GM21723 (cell line): ENCODE measurements around the gene C9.
A peak's percentile ranks its signal among the peaks of the same experiment; 100 is the strongest.
"Not testable (repeated sequence)": the region's sequence is repeated elsewhere in the genome, so short reads cannot be mapped to it uniquely, and the experiment has no call there.

Experiments used
- ATAC-seq: cut with Tn5 transposase; IDR thresholded peaks from one replicate; pipeline ENCODE4 v1.9.1; 2021; ENCODE audit warnings: mild to moderate bottlenecking, moderate library complexity; ENCODE audit not compliant: unreplicated experiment

The C9 gene

DNA sequence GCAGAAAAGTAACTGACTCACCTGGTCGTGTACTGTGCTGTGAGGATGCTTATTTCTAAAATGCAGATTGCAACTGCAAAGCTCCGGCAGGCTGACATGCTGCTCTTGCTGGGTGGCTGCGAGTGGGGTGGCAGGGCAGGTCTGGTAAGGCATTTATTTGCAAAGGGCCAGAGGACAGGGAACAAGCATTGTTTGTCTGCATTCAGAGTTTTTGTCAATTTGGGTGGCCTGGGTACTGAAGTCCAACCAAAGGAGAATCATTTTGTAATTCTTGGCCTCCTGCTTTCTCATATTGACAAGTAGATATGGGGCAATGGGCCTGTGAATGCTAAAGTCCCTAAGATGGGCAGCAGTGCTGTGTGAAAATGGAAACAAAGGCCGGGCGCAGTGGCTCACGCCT lies at the start of gene C9:
Gene C9, minus strand, starts transcription at position 129 of the 400 bp plus-strand sequence. Its CDS starts 31 bp downstream, at position 98.
- no peak for ATAC-seq

DNA sequence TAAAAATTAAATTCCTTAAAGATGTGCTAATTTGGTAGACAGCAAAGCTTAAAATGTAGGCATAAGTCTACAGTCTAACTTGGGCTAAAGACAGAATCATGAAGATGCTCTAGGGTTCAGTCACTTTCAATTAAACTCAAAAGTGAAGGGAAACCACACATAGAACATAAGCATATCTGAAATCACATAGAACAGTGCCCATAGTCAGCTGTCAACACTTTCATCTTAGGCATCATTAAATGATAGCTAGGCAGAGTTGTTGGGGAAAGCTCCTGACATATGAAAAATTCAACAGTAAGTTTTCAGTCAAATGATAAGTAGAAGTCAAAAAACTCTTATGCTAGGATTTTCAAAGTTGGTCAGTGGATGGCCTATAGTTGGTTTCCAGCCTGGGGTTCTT lies 49.5 kb upstream of the C9 start:
- ATAC-seq, result no peak

DNA sequence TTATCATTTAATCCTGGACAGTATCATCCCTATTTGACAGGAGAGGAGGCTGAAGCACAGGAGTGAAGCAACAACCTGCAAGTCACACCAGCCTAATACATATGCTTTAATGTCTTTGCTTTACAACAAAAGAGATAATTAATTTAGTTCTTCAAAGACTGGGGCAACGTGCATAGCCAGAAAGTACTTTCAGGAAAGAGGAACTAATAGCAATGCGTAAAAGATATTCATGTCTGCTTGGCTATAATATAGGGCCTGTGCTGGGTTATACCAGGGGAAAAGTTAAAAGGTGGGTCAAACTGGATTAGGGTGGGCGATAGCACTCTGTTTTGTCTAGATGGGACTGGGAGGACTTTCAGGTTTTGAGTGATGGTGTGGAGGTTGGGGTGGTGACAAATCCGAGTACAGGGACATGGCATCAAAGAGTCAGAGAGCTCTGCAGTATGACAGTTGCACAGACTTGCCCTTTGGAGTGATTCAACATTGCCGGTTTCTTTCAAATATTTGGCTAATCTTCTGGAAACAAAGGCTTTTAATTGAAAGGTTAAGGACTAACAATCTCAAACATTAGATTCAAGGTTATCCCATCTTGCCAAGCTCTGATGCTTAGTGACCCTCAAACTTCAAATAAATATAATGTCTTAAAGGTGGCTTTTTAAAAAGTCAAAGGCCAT lies 48.6 kb upstream of the C9 start:
- no peak for ATAC-seq

DNA sequence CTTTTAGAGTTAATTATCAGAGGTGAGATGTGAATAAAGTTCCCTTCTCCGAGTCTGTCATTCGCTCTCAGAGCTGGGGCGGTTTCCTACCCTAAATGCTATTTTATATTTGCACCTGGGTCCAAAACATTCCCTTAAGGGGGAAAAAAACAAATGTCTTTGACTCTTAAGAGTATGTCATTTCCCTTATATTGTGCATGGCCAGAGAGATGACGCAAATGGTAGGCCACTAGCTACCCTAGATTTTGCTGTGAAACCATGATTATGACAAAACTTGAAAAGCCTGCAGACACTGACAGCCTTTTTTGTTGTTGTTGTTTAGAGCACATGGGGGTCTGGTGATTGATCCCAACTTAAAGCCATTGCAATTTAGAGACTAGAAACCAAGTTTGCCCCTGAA lies 47.7 kb upstream of the C9 start:
- no peak for ATAC-seq

DNA sequence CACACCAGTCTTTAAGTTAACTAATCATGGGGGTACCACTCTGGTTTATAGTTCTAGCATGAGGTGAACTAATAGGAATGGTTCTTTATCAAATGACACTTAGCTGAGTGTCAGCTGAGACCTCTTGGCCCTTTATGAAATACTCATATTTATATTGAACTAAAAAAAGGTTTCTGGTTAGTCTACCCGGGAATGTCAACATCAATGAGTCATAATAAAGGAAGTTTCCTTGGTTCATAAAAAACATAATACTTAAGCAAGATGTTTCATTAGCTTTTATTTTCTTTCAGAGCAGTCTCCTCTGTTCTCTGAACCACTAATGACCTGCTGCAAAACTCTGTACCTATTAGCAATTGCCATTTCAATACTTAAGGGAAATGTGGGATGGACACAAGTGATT lies 46.8 kb upstream of the C9 start:
- ATAC-seq, result no peak

DNA sequence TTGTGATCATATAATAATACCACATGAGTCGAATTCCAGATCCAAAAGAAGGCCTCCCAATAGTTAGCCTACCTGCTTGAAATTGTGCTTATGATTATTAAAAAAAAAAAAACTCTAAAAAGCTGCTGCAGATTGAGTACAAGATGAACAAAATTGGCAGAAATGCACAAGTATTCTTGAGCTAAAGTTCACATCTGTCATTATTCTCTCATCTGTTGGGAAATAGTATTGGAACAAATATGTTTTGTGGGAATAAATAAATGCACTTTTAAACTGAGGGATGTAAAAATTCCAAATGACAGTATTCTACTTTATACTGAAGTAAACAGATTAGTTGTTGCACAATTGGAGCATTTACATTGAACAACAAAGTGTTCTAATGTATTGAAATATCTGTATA lies 44.7 kb upstream of the C9 start:
- no peak for ATAC-seq

DNA sequence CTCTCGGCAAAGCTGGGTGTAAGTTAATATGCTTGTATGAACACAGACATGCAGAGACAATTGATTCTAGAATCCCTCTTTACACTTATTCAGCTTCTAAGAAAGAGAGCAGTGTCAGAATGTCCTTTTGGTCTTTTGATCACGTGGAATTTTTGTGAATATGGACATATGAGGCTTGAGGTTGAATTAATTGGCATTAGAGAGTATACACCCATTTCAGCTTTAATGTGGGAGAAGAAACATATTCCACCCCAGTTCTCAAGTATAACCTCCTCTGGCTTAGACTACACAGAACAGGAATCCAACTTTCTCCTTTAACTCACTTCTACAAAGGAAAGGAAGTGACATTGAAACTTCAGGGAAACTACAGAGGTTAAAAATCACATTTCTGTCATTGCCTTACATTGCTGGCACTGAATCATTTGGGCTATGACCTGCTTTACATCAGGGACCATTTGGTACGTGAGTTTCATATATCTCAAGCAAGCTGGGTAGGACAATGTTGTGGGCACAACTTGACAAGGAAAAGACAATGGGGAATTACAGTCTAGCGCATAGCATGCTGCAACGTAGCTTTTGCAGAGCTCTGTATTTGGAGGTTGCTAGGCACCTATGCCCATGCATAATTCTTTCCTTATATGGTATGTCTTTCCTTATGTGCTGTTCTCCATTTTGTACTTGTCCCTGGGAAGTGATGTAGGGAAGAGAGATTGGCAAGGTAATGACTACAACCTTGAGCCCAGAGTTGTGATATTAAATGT lies 41.0 kb upstream of the C9 start:
- no peak for ATAC-seq

DNA sequence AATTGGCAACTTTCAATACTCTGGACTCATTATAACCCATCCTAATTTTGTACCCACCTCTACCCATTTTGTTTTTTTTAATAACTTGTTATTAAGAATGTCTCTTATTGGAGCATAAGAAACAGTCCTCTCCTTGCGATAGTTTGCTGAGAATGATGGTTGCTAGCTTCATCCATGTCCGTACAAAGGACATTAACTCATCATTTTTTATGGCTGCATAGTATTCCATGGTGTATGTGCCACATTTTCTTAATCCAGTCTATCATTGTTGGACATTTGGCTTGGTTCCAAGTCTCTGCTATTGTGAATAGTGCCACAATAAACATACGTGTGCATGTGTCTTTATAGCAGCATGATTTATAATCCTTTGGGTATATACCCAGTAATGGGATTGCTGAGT lies 39.5 kb upstream of the C9 start:
- ATAC-seq, result not testable (repeated sequence)

DNA sequence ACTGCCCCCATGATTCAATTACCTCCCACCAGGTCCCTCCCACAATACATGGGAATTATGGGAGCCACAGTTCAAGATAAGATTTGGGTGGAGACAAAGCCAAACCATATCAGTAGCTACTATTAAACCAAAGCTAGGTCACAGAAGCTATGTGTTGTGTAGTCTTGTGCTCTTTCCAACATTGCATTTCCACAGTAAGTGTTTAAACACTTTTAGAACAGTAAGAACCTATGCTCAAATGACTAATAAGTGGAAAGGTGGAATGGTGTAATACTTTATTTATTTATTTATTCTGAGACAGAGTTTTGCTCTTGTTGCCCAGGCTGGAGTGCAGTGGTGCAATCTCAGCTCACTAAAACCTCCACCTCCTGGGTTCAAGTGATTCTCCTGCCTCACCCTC lies 37.8 kb upstream of the C9 start:
- ATAC-seq, result not testable (repeated sequence)

DNA sequence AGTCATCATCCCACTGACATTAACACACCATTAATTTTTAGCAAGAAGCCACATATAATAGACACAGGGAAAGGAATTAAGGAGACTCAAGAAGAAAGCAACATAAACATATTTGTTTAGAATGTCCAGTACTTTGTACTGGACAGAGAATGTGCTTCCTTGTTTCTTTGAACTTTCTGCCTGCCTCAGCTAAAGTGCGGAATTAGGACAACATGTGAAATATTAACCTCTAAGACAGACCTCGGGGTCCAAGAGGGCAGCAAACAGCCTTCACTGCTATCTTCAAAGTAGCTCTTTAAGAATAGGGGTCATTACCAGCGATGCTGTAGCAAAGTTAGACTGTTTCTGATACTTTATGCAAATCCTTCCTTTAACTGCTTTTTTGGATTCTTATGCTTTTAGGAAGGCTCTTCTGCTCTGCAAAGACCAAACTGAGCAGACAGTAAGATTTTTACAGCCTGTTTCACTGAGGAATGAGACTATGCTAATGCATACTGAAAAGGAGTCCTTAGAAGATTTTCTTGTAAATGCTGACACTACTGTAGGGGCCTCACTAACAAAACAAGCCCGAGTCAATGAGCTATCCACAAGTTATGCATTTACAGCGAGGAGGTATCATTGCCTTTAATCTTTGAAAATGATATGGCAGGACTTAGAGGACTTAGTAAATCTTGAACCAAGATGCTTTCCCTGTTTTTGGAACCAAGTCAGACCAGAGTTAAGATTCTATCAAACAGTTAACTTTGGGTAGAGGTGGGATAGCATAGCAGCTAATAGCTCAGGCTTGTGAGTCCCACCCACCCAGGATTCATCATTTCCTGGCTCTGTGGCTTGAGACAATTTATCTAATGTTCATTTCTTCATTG lies 36.7 kb upstream of the C9 start:
- no peak for ATAC-seq

DNA sequence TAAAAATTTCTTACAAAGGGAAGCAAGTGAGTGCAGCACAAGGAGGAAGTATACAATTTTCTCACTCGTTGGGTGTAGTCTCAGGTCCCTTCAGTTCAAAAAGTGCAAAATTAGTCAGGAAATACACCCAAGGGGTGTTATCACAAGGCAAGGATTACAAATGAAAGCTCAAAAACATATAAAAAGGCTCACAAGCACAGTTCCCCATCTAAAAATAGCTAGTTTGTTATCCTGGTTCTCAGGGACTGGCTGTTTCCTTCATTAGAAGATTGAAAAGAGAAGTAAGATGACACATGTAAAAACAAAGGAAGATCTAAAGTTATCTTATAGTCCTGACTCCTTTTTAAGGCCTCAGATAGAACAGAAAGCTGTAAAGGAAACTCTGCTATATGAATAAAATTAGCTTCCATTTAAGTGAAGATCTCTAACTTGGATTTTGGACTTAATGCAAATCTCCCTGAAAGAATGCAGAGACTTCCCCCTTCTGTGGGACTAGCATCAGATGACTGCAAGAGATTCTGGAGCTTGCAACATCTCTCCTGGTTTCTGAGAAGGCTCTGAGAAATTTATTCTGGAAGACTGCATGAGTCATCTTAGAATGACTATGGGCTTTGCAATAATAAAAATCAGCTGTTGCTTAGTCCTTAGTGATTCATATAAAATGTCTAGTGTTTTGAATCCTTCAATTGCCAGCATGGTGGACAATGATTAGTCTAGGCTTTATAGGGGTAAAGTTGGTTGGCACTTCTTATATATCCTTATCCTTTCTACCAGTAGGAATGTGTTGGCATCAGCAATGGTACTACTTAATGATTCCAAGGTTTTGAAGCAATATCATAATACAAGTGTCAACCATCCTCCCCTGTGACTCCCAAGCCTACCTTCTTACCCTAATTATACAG lies 35.1 kb upstream of the C9 start:
- no peak for ATAC-seq

DNA sequence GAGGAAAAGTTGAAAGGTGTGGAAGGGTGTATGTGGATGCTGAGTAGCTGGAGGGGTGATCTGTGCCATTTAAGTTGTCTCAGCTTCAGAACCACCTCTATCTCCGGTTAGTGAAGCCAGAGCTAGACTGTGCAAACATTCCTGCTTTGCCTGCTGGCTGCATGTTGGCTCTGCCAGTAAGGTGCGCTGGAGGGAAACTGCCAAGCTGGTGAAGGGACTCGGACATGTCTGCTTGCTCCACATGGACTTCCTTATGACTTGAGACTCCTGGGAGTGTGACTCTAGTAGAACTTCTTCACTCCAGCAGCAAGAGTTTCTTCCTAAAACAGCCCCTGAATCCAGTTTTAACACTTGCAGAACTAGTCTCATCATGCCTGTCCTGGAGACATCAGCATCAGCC lies 32.5 kb upstream of the C9 start:
- ATAC-seq, result no peak

DNA sequence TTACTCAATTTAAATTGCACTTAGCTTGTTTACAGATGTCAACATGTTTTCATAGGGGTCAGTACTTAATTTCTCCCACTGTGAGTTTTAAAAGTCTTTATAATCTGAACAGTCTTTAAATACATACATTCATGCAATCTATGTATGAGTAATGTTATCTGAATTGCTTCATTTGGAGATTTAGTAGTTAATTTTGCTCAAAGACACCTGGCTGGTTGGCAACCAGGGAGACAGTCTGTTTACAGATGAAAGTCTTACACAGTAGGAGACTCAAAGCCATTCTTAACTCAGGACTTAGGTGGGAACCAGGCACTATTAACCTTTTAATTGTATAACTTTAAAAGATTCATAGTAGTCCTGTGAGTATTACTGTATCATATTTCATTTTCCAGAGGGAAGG lies 31.2 kb upstream of the C9 start:
- no peak for ATAC-seq

DNA sequence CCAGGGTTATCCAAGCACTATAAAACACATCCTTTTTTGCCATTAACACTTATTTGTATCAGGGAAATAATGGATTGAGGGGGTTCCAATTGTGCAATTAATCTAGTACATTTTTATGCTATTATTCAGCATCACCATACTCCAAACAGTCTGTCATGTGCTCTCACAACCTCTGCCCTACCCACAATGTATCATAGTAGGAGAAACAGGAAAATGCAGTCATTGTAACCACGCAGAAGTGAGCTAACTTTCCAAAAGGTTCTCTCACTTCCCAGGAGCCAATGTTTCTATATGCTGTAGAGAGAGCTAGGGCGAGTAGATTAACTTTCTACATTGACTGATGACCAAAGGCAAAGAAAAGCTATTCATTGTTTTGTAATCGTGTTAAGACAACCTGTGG lies 30.7 kb upstream of the C9 start:
- ATAC-seq, result no peak

DNA sequence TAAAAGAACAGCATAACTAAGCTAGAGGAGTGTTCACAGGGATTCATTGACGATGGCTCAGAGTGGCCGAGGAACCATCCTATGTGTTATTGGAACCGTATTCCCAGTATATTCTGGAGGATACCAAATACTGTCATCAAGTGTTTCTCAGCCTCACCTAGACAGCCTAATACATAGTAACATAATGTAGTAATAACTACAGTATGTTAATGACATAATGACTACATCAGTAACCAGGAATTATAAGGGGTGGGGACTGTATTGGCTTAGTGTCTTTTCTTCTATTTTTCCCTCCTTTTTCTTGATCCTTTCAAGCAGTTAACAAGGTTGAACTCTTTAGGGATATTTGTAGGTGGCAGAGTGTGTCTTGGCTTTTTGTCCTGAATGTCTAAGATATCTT lies 26.6 kb upstream of the C9 start:
- no peak for ATAC-seq

DNA sequence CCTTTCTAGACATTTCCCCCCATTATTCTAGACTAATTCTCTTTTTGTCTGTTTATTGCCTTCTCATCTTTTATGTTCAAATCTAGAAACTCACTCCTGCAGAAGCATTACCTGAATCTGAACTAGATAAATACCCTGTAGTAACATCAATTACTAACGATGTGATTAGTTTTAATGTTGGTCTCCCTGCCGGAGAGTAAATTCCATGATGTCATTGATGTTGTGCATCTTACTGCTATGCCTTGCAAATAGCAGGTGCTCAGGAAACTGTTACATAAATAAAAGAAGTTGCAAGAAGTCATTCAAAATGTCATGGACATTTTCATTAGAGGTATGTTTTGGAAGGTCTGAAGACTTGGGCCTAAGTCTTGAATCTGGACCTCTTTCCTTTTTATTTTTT lies 23.0 kb upstream of the C9 start:
- no peak for ATAC-seq

DNA sequence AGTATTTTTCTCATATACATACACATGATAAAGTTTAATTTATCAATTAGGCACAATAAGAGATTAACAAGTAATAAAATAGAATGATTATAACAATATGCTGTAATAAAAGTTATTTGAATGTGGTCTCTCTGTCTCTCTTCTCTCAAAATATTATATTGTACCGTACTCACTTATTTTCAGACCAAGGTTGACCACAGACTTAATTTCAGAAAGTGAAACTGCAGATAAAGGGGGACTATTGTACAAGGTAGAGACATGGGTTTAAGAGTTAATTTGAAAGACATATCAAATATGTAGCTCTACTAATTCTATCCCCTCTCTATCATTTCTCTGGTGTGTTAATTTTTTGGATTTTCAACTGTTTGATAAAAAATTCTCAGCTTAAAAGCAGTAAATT lies 20.0 kb upstream of the C9 start:
- no peak for ATAC-seq

DNA sequence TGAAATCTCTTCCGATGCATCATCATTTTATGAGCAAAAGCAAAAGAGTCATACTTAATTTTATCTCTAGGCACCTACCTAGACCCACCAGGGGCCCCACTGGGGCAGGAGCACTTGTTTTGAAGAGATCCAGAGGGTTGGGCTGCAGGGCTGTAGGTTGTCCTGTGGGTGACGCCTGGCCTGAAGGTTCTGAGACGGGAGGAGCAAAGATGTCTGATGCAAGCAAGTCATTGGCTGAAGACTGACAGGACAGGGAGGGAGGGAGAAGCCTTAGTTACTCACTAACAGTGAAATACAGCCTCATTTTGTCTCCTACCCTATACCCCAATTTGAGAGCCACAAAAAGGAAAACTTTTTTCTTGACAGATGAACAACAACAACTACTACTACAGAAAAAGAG lies 17.1 kb upstream of the C9 start:
- ATAC-seq, result no peak

DNA sequence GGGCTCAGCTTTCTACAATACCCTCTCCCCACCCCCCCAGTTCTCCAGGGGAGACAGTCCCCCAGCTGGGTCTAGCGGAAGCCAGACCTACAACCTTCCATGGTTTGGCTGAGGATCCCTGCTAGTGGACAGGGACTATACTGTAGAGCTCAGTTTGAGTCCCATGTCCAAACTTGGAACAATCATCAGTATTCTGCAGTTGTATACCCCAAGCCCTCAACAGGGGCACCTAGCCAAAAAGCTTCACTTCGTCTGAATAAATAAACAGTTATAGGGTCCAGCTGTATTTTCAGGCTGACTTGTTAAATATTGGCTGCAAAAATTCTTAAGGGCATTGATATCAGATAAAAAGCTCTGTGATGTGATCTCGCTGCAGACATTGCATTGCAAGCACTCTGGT lies 15.4 kb upstream of the C9 start:
- no peak for ATAC-seq

DNA sequence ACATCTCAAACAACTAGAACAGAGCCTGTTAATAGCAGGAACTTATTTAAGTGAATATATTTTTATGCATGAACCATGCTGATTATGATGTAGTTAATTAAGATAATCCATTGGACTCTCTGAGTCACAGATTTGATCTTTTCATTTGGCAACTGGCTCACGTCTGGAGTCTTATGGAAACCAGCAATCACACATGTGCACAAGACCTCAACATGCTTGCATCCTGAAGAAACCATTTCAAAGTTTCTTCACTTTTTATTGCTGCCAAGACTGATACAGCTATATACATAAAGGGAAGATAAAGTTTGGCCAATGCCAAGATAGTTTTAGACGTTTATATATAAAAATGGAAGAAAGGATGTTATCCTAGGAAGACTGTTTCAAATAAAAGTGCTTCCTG lies 13.3 kb upstream of the C9 start:
- no peak for ATAC-seq

DNA sequence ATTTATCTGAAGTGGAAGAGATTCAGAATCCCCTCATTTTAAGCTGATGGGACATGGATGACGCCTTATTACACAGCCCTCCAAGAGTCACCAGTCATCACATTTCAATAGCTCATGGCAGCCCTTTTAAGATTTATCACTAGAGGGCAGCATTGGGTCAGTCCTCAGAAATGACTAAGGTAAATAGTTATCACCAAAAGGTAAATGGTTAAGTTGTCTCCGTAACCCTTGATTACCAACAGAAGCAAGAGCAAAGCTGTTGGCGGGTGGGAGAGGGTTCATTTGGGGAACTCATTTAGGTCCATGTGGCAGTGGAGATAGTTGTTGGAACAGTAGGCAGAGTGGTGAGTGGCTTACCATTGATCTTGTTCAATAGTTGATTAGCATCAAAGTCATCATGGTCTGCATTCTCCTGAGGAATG lies 12.0 kb upstream of the C9 start:
- peak; percentile 88 for ATAC-seq
